GM18526 (cell line): ENCODE results near the gene ARG1.

Experiments
- POLR2A ChIP-seq: IDR thresholded peaks from 3 replicates; pipeline ENCODE4 v1.6.1; 2011; ENCODE audit not compliant: insufficient read length; ENCODE audit errors: extremely low read depth

Gene ARG1

GRCh38 chr6:131629651-131630050 is 56.6 kb downstream of the ARG1 start:
- TF ChIP-seq POLR2A, result no peak

GRCh38 chr6:131631625-131632289 is 58.7 kb downstream of the ARG1 start:
- no peak for TF ChIP-seq POLR2A
